IPS-15b (cell line): ENCODE data around the gene RHBDD2.
"Not testable (repeated sequence)": the region's sequence is repeated elsewhere in the genome, so short reads cannot be mapped to it uniquely, and the experiment has no call there.

ENCODE experiments used
- H3K27me3 ChIP-seq: one replicate; pipeline ENCODE4 v1.6.1; 2013; ENCODE audit warnings: low read length; ENCODE audit not compliant: control insufficient read depth, insufficient read depth
- H3K36me3 ChIP-seq: one replicate; pipeline ENCODE4 v1.6.1; 2013; ENCODE audit warnings: low read length; ENCODE audit not compliant: control insufficient read depth, insufficient read depth
- H3K4me1 ChIP-seq: one replicate; pipeline ENCODE4 v1.6.1; 2013; ENCODE audit warnings: mild to moderate bottlenecking, low read length; ENCODE audit not compliant: control insufficient read depth, insufficient read depth
- H3K4me3 ChIP-seq: one replicate; pipeline ENCODE4 v1.5.1; 2013; ENCODE audit warnings: low read depth, low read length
- H3K9ac ChIP-seq: one replicate; pipeline ENCODE4 v1.6.1; 2013; ENCODE audit warnings: low read depth, mild to moderate bottlenecking, low read length
- H3K9me3 ChIP-seq: one replicate; pipeline ENCODE4 v1.6.1; 2013; ENCODE audit warnings: mild to moderate bottlenecking, low read length; ENCODE audit not compliant: control insufficient read depth, insufficient read depth

Gene RHBDD2

DNA sequence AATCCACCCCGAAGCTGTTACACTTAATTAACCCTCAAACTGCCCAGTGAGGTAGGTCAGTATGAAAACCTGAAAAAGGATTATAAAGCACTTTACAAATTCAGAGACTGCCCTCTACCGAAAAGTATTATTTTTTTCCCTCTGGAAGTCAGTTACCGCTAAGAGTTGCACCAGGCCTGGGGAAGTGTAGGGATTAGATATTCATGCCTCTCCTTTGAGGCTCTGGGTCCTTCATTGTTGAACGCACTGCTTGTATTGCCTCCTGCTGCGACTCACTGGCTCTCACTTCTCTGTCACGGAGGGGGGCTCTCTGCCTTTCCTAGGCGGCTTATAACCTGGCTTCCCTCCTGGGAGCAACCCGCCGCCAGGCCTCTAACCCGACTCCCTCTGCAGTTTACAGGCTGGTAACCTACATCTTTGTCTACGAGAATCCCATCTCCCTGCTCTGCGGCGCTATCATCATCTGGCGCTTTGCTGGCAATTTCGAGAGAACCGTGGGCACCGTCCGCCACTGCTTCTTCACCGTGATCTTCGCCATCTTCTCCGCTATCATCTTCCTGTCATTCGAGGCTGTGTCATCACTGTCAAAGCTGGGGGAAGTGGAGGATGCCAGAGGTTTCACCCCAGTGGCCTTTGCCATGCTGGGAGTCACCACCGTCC, 2.7 kb downstream of the RHBDD2 start:
- Histone ChIP-seq H3K4me1 (peaks cover 11% of the 10 kb centered on the region), H3K4me3 (no peak overlapping the region), H3K36me3 (peaks cover 22% of the 10 kb centered on the region), H3K9me3 (no peaks in the 10 kb centered on the region), H3K27me3 (peaks cover 17% of the 10 kb centered on the region), H3K9ac (no peak overlapping the region)

DNA sequence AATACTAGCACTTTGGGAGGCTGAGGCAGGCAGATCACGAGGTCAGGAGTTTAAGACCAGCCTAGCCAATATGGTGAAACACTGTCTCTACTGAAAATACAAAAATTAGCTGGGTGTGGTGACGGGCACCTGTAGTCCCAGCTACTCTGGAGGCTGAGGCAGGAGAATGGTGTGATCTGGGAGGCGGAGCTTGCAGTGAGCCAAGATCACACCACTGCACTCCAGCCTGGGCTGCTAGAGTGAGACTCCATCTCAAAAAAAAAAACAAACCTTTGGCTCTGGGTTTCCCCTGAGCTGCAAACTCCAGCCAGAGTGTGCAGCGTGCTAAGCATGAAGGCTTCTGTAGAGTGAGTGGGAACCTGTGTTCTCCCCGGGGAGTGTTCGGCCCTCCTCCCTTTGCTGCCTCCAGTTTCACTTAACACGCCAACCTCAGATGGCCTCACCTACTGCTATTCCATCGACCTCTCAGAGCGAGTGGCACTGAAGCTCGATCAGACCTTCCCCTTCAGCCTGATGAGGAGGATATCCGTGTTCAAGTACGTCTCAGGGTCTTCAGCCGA, 4.5 kb downstream of the RHBDD2 start:
- peaks cover 26% of the 10 kb centered on the region for H3K36me3 ChIP-seq
- not testable (repeated sequence) for H3K9me3 ChIP-seq, H3K4me1 ChIP-seq

DNA sequence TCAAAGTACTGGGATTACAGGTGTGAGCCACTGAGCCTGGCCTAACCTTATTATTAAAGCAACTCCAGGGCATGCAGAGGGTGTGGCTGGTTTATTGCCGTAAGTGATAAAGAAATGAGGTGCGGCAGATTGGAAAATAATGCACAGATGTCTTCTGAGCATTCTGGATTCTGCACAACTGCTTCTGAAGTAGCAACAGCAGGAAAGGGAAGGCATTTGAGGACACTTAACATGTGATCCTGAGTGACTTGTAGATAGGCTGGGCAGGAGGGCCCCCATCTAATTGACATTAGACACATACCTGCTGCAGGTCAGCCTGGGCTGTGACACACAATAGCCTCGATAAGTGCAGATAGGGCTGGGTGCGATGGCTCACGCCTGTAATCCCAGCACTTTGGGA, 5.6 kb downstream of the RHBDD2 start:
- Histone ChIP-seq H3K4me3 (no peak overlapping the region), H3K9ac (no peak overlapping the region), H3K9me3 (no peaks in the 10 kb centered on the region), H3K27me3 (peaks cover 15% of the 10 kb centered on the region), H3K4me1 (peaks cover 4% of the 10 kb centered on the region), H3K36me3 (peaks cover 28% of the 10 kb centered on the region)

More for the DNA sequence above, 4.5 kb downstream of the RHBDD2 start:
- H3K9ac ChIP-seq, H3K4me3 ChIP-seq: not testable (repeated sequence)
- H3K27me3 ChIP-seq = peaks cover 17% of the 10 kb centered on the region

DNA sequence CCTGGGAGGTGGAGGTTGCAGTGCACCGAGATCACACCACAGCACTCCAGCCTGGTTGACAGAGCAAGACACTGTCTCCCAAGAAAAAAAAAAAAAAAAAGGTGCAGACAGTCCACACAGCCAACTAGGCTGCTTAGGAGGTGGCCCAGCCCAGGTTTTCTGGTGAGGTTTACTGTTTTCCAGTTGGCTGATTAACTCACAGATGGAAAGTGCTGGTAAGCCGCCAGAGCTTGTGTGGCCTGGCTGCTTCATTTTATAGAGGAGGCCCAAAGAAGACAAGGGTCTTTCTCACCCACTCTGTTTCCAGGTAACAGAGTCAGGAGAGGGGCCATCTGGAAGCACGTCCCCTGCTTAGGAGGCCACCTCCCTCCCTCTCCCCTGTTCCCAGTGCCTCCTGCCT, 6.2 kb downstream of the RHBDD2 start:
- Histone ChIP-seq H3K36me3 (peaks cover 28% of the 10 kb centered on the region), H3K27me3 (peaks cover 10% of the 10 kb centered on the region), H3K4me3 (no peak overlapping the region), H3K9me3 (no peaks in the 10 kb centered on the region), H3K9ac (no peak overlapping the region), H3K4me1 (peaks cover under 1% of the 10 kb centered on the region)

DNA sequence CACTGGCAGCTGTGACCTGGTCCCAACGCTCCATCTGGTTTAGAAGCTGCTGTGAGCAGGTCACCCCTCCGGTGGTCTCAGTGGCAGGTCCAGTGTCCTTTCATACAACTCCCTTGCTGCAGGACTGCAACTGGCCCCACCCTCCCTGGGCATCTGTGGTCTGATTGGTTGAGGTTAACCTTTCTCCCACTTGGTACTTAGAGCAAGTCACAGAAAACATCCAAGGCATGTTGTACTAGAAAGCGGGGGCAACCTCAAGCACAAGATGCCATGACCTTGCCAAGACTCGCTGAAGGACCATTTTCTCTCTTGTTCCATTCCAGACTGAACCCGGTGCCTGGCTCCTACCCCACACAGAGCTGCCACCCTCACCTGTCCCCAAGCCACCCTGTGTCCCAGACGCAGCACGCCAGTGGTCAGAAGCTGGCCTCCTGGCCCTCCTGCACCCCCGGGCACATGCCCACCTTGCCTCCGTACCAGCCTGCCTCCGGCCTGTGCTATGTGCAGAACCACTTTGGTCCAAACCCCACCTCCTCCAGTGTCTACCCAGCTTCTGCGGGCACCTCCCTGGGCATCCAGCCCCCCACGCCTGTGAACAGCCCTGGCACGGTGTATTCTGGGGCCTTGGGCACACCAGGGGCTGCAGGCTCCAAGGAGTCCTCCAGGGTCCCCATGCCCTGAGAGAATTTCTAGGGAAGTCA, 9.0 kb downstream of the RHBDD2 start:
- peaks cover 23% of the 10 kb centered on the region for H3K36me3 ChIP-seq

DNA sequence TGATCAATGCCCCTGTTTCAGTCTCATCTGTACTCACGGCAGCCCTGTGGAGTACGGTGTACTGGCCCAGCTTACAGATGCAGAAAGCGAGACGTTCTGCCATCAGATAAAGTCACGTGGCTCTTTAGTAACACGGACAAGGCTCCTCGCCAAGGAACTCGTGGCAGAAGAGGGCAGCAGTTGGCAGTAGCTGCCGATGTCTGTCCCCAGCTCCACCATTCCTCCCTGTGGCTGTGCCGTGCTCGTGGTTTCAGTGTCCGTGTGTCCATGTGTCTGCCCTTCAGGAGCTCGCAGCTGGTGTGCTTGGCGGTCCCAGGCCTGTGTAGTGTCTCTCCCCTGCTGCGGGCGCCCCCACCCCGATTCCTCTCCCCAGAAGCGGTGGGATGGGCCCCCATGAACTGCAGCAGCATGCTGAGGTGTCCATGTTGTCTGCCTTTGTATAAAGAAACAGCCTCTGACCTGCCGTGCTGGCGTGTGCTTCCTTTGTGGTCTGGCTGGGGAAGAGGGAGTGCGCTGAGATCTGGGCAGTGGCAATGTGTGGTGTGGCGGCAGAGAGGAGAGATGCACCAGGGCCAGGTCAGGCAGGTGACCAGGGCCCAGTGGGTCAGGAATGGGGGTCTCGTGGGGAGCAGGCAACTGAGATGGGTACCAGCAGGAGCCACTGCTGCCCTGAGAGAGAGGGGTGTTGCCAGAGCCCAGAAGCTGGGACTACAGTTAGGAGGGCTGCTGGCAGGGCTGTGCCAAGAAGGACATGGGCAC, 9.8 kb downstream of the RHBDD2 start:
- H3K36me3 ChIP-seq = peaks cover 20% of the 10 kb centered on the region
- no peak overlapping the region for H3K9ac ChIP-seq
- no peaks in the 10 kb centered on the region for H3K9me3 ChIP-seq
- H3K4me1 ChIP-seq = no peaks in the 10 kb centered on the region
- H3K4me3 ChIP-seq = no peak overlapping the region
- no peaks in the 10 kb centered on the region for H3K27me3 ChIP-seq

More for the DNA sequence above, 9.0 kb downstream of the RHBDD2 start:
- H3K9ac ChIP-seq = no peak overlapping the region
- H3K9me3 ChIP-seq = no peaks in the 10 kb centered on the region
- no peaks in the 10 kb centered on the region for H3K27me3 ChIP-seq
- no peaks in the 10 kb centered on the region for H3K4me1 ChIP-seq
- no peak overlapping the region for H3K4me3 ChIP-seq

DNA sequence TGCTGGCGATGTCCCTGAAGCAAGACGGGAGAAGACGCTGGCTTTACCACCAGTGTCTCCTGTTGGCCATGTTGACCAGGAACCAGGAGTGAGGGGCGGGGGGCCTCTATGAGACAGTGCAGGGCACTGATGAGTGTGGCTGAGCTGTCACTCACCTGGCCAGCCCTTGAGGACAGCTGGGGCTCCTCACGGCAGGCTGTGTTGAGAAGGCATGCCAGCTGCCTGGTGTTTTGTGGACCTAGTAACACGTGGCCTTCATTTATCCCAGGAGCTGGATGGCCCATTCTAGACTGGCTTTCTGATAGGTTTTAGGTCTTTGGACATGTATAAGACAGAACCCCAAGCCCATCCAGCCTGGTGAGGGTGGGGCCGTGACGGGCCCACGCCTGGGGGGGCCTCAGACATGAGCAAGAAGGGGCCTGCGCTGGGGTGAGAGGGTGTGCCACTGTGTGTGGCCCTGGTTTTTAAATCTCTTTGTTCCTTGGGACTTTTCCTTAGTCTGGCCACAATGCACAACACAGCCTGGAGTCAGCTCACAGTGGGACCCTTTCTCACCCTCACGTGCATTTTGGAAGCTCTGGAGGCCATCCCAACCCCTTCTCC, 10.5 kb downstream of the RHBDD2 start:
- Histone ChIP-seq H3K9ac (no peak overlapping the region), H3K9me3 (no peaks in the 10 kb centered on the region), H3K36me3 (peaks cover 16% of the 10 kb centered on the region)

DNA sequence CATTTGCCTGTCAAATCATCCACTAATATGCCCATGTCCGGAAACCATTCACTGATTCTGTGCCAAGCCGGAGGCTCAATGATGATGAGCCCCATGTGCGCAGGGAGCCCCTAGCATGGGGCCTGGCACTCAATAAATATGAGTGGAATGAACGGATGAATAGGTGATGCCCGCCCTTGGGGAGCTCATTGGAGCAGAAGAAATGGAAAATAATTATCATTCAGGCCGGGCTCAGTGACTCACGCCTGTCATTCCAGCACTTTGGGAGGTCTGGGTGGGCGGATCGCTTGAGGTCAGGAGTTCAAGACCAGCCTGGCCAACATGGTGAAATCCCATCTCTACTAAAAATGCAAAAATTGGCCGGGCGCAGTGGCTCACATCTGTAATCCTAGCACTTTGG, 11.0 kb downstream of the RHBDD2 start:
- H3K4me3 ChIP-seq = no peak overlapping the region
- H3K9ac ChIP-seq = no peak overlapping the region
- H3K27me3 ChIP-seq = no peaks in the 10 kb centered on the region
- H3K4me1 ChIP-seq = no peaks in the 10 kb centered on the region
- H3K9me3 ChIP-seq = no peaks in the 10 kb centered on the region
- peaks cover 11% of the 10 kb centered on the region for H3K36me3 ChIP-seq

More for the DNA sequence above, 10.5 kb downstream of the RHBDD2 start:
- no peaks in the 10 kb centered on the region for H3K4me1 ChIP-seq
- no peak overlapping the region for H3K4me3 ChIP-seq
- H3K27me3 ChIP-seq = no peaks in the 10 kb centered on the region

DNA sequence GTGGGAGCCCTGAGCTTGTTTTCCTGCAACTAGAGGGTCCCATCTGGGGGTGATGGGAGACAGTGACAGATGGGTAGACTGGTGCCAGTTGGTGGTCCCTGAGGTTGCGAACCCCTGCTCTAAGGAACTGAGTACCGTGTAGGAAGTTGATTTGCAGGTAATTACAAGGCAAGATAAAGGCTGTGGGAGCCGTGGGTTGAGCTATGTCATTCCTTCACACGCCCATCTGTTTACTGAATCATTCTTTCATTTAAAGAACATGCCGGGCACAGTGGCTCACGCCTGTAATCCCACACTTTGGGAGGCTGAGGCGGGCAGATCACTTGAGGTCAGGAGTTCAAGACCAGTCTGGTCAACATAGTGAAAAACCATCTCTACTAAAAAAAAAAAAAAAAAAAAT, 12.4 kb downstream of the RHBDD2 start:
- not testable (repeated sequence) for H3K4me3 ChIP-seq, H3K36me3 ChIP-seq, H3K4me1 ChIP-seq, H3K9ac ChIP-seq, H3K9me3 ChIP-seq, H3K27me3 ChIP-seq

DNA sequence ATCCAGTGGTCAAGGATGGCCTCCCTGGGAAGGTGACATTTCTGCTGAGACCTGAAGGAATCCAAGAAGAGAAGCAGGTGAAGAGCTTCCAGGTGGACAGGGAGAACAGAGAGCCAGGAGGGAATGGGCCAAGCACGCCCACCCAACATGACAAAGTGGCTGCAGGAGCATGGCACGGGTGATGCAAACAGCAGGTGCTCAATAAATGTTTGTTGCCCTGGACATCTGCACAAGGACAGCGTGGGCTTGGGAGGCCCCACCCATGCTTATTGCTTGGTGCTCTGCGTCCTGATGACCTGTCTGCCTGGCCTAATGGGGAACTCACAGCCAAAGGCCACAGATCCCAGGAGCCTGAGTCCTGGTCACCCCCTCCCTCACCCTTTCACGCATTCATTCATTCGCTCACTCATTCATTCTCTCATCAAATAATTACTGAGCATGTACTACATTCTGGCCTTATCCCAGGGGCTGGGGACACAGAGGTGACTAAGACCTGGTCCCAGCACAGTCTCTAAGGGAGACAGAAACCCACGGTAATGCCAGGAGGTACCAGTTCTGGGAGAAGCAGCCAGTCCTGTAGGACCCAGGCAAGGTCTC, 13.1 kb downstream of the RHBDD2 start:
- Histone ChIP-seq H3K9me3 (no peaks in the 10 kb centered on the region), H3K9ac (no peak overlapping the region), H3K4me3 (no peak overlapping the region), H3K27me3 (no peaks in the 10 kb centered on the region), H3K36me3 (peaks cover 6% of the 10 kb centered on the region), H3K4me1 (no peaks in the 10 kb centered on the region)

DNA sequence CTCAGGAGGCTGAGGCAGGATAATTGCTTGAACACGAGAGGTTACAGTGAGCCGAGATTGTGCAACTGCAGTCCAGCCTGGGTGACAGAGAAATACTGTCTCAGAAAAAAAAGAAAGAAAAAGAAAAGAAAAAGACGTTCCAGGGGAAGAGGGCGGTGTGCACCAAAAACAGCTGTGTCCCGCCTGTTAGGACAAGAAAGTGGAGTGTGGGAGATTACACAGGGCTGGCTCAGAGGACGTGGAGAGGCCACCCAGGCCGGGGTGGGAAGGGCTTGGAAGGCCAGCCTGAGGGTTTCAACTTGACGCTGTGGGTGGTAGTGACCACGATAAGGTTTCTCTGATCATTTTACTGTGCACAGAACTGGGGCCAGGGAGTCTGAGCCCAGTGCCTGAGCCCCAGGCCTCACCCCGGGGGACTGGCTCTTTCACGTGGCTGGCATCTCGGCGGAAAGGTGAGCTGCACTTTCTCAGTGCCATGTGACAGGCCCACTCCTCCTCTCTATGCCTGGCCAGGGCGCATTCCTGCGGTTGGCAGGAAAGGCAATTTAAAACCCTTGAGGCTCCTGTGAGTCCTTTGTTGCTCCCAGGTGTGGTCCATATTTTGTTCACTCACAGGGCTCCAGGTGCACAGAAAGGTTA, 13.9 kb downstream of the RHBDD2 start:
- H3K9ac ChIP-seq = no peak overlapping the region

More for the DNA sequence above, 13.9 kb downstream of the RHBDD2 start:
- no peaks in the 10 kb centered on the region for H3K4me1 ChIP-seq
- no peak overlapping the region for H3K4me3 ChIP-seq
- H3K9me3 ChIP-seq = no peaks in the 10 kb centered on the region
- no peaks in the 10 kb centered on the region for H3K27me3 ChIP-seq
- peaks cover 4% of the 10 kb centered on the region for H3K36me3 ChIP-seq
